Embryonic facial prominence (tissue), 1 donor: Measurements from ENCODE around the gene PDE4D.
"Not testable (repeated sequence)": the region's sequence is repeated elsewhere in the genome, so short reads cannot be mapped to it uniquely, and the experiment has no call there.

ENCODE experiments used
- DNase-seq: peaks from one replicate; pipeline ENCODE4 v3.0.0-alpha.2; 2016; ENCODE audit errors: extremely low spot score

PDE4D gene

GRCh38 chr5:59423021-59423420, 470.5 kb downstream of the PDE4D start:
- no peak for DNase-seq

DNA sequence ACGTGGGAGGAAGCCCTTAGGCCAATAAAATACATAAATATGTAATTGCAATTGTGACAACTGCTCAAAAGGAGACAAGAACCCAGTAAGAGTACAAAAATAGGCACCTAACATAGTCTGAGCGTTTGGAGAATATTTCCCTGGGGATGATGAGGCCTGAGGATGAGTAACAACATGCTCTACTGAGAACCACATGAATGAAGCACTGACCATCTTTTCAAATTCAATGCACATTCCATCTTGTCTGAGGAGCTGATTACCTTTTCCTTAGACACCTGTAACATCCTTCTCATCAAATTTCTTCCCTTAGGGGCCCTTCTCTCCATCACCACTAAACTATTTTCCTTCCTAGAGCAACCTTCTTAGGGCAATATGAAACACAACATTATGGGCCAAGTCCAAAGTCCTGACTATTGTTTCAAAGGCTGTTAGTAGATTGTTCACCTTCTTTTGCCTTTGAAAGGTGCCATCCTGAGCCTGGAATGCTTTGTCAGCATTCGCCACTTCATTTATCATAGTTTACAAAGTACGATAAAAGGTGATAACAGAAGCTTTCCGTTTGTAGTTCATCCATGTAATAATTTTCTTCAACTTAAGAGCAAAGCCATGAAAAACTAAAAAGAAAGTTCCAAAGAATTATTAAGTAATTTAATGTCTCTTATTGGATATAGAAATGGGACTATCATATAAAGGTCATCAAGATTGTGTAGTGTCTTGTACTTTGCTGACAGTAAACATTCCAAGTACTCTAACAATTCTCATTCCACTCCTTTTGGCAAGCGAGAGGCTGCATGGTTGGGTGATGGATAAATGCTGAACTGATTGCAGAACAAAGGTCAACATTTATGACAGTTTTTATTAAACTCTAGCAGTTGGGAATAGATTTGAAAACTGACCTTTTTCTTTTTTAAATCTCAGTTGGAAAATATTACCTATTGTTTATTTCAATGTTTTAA, 471.3 kb downstream of the PDE4D start:
- no peak for DNase-seq

DNA sequence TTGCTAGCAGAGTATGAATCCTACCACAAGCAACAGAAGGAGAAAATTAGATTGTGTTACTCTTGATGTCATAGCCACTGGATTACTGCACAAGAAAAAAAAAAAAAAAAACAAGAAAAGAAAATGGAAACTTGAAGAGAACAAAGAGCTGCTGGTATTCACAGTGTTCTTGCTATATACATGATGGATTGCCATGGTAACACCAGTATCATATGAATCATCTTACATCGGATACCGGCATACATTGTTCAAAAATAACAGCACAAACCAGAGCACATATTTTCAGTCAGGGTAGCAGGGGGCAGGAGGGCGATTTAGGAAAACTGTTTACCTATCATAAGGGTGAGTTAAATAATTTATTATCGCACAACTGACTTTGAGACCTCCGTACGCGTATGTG, 472.9 kb downstream of the PDE4D start:
- DNase-seq: no peak

DNA sequence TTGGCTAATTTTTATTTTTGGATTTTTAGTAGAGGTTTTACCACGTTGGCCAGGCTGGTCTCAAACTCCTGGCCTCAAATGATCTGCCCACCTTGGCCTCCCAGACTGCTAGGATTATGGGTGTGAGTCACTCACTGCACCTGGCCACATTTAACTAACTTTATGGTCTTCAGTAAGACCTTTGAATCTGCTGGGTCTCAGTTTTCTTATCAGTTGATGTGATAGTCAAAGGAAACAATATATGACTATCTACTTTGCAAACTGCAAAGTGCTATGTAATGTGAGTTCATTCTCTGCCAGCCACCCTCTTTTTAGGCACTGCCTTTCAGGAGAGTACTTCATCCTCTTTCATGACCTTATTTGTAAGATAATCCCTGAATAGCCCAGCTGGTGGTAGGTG, 474.7 kb downstream of the PDE4D start:
- no peak for DNase-seq

GRCh38 chr5:59416451-59416850, 477.1 kb downstream of the PDE4D start:
- no peak for DNase-seq

DNA sequence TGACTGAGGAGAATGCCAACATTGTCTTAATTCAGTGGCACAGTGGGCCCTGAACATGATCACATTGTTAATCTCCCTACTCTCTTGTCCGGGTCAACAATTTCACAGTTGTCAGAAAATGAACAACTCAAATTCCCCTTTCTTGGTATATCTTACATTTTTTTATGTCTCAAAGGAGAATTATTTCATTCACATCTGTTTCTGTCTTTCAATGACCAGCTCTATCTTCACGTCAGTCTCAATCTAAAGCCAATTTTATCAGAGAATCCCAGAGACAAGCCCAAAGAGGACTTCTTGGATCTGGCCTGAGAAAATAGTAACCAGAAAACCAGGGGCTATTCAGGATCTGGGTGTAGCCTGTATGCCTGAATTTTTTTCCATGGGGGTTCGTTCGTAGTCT, 477.5 kb downstream of the PDE4D start:
- no peak for DNase-seq

GRCh38 chr5:59412428-59412827, 481.1 kb downstream of the PDE4D start:
- DNase-seq: no peak

DNA sequence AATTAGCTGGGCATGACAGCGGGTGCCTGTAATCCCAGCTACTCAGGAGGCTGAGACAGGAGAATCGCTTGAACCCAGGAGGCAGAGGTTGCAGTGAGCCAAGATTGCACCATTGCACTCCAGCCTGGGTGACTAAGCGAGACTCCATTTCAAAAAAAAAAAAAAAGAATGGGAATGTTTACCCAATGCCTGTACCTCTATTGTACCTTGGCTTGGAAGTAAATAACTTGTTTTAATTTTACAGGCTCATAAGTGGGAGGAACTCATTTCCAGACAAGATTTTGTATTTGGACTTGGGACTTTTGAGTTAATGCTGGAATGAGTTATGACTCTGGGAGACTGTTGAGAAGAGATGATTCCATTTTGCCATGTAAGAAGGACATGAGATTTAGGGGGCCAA, 484.5 kb downstream of the PDE4D start:
- not testable (repeated sequence) for DNase-seq

DNA sequence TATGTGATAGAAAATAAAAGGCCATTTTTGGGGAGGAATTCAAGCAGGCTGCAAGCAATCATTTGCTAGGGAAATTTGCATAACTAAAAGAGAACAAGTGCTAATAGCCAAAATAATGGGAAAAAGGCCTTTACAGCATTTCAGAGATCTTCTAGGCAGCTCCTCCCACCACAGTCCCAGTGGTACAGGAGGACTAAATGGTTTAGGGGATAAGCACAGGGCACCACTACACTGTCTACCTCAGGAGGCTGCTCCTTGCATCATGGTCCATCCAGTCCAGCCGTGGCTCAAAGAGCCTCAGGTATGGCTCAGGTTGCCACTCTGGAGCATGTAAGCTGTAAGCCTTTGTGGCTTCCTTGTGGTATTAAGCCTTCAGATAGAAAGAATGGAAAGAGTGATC, 485.6 kb downstream of the PDE4D start:
- no peak for DNase-seq

- DNase-seq: no peak
Measured at GRCh38 chr5:59401637-59402036, 491.9 kb downstream of the PDE4D start.

DNA sequence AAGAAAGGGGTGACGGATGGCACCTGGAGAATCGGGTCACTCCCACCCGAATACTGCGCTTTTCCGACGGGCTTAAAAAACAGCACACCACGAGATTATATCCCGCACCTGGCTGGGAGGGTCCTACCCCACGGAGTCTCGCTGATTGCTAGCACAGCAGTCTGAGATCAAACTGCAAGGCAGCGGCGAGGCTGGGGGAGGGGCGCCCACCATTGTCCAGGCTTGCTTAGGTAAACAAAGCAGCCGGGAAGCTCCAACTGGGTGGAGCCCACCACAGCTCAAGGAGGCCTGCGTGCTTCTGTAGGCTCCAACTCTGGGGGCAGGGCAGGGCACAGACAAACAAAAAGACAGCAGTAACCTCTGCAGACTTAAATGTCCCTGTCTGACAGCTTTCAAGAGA, 498.6 kb downstream of the PDE4D start:
- DNase-seq: not testable (repeated sequence)

DNA sequence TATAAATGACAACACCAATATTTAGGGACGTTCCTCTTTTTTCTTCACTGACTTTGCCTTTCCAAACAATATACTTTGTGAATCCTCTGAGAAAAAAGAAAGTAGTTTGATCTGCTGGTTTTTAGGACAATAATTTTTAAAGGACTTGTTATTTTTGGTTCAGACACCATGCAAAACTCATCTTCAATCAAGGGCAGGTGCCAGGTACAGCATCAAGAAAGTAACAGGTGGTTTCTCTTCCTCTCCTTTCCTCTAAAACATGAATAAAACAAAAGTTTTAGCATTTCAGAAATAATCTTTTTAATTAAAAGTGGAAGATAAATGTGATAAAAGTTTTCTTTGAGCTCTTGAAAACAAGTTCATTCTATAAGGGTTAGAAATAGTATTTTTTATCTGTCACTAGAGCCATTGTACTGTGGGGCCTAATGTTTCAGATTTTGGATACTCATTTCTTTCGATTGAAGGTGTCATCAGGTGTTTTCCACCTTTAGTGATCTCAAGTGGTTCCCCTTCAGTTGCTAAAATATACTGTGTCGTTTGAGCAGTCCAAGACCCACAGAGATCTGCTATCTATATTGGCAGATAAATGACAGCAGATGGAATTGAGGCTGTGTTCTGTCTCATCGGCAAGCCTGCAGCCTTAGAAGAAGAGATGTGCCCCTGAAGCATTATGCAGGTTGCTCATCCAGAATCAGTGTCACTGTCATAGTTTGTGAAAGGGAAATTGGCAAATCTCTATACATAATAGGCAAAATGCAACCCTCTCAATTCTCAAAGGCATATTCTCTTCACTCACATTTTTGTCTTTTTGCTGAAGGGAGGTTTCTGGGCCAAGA, 499.7 kb downstream of the PDE4D start:
- DNase-seq: no peak

DNA sequence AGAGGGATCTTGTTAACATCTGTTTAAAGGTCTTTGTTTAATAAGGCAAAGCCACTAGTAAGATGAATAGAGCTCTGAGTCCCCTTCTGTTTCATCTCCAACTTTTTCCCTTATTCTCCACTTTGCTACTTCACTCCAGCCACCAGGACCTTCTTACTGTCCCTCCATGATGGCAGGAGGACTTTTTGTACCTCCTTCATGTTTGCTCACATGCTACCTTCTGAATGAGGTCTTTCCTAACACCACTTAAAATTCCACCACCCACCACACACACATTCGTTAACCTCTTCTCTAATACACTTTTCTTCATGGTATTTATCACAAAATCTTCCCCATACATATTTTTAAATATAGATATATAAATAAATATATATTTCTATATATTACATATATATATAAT, 501.9 kb downstream of the PDE4D start:
- no peak for DNase-seq

- no peak for DNase-seq
Measured at GRCh38 chr5:59390989-59391388, 502.5 kb downstream of the PDE4D start.

DNA sequence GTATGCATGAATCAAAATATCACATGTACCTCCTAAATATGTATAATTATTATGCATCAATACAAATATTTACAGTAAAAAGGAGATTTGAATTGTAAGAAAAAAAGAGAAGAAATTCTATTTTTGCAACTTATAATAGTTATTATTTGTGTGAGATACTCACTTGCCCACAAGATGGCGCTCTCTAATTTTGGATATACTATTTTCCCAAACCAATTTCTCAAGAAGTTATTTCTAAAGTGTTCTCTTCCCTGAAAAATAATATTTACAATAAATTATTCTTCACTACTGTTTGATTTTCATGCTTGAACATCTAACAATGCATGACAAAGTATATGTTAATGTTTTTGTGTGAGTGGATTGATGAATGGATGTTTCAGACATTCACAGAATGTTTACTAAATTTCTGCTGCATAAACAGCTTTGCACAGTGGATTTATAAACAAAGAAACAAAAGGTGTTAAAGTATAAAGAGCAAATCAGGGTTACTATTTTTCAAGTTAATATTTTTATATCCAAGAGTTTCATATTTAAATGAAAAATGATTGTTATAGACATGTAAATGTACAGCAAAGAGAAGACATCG, 503.4 kb downstream of the PDE4D start:
- no peak for DNase-seq

- DNase-seq: no peak
Measured at GRCh38 chr5:59387127-59387526, 506.4 kb downstream of the PDE4D start.

DNA sequence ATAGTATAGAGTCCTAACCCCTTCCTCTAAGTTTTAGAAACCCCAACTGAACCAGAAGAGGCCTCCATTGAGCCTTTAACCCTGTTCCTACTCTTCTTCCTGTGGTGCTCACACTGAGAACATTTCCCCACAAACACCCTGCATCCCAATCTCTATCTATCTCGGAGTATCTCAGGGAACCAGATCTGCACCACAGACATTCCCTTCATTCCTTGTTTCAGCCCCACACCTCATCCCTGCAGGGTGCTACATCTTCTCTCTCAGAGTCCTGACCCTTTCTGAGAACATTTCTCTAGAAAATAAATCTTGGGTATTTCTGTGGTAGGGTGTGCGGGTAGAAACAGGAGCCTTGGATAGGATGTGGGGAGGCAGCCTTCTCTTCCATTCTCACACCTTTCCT, 507.8 kb downstream of the PDE4D start:
- no peak for DNase-seq

DNA sequence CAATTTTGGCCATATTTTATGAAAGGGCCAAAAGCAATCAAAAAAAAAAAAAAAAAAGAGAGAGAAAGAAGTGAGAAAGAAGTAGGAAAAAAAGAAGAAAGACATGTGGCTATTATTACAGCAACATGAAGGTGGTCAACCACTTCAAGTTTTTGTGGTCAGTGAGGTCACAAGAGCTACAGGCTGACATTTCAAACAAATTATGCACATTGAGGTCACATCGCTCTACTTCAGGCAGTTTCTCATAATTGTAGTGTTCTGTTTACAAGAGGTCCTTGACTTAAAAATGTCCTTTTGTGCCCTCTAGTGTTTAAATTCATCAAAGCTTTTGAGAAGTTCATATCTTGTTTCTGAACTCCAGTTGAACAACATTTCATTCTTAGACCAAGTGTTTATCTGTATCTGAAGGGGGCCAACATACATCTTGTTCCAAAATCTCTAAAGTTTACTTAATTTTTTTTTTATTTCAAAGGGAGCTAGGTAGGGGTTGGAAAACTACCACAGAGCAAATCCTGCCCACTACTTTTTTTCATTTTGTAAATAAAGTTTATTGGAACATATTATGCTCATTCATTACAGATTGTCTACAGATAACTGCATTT, 513.1 kb downstream of the PDE4D start:
- DNase-seq: peak; percentile 65

DNA sequence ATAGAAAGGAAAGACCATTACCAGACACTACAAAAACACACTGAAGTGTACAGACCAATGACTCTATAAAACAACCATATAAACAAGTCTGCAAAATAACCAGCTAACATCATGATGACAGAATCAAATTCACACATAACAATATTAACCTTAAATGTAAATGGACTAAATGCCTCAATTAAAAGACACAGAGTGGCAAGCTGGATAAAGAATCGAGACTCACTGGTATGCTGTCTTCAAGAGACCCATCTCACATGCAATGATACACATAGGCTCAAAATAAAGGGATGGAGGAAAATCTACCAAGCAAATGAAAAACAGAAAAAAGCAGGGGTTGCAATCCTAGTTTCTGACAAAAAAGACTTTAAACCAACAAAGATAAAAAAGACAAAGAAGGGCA, 519.5 kb downstream of the PDE4D start:
- not testable (repeated sequence) for DNase-seq

DNA sequence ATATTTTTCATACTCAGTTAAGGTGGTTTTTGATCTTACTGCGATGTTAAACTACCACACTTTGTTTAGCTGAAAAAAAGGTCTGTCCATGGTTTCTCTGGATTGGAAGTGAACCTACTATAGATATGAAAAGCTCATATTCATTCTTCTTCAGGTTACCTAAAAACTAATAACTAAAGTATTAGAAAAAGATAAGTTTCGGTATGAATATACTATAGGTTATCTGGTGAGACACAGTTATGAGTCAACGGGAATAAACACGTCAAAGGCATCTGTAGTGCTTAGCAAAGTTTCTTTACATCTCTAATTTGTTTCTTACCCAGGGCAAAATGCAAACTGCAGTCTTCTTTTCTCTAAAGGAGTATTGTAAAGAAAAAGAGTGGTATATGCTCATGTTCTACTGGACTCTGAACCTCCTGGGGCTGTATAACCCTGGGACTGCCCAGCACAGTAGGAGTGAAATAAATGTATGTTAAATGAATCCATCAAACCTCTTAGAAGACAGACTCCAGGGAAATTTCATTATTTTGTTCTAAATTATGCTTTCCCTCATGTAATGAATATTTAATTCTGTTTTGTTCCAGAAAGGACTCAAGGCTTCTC, 521.9 kb downstream of the PDE4D start:
- DNase-seq: no peak

GRCh38 chr5:59368951-59369350, 524.6 kb downstream of the PDE4D start:
- DNase-seq: no peak
